SJSA1 (cell line): ENCODE results near the gene CD99L2. TPM values are rescaled to one million over a fixed set of nuclear protein-coding genes. Genes with fewer than 3 reads are reported as not detected.

Experiments used
- DNase-seq, 2 experiments: peaks; one replicate each; pipeline ENCODE4 v3.0.0-alpha.2; 2015 to 2020; ENCODE audit warnings: low spot score in 2 of 2, low read depth in 1 of 2
- H3K27ac ChIP-seq: fragments of 250-450 bp; sonication (Bioruptor Pico); 2 replicates; pipeline ENCODE4 v1.5.1; 2020; ENCODE audit warnings: mild to moderate bottlenecking, moderate library complexity
- H3K27me3 ChIP-seq: fragments of 250-450 bp; sonication (Bioruptor Pico); replicated peaks from 2 replicates; pipeline ENCODE4 v1.5.1; 2020; ENCODE audit warnings: mild to moderate bottlenecking, moderate library complexity
- H3K36me3 ChIP-seq: fragments of 250-450 bp; sonication (Bioruptor Pico); 2 replicates; pipeline ENCODE4 v1.5.1; 2020; ENCODE audit warnings: mild to moderate bottlenecking
- H3K4me1 ChIP-seq: fragments of 250-450 bp; sonication (Bioruptor Pico); replicated peaks from 2 replicates; pipeline ENCODE4 v1.6.1; 2021; ENCODE audit warnings: mild to moderate bottlenecking
- H3K4me3 ChIP-seq: fragments of 250-450 bp; sonication (Bioruptor Pico); 2 replicates; pipeline ENCODE4 v1.5.1; 2020; ENCODE audit warnings: mild to moderate bottlenecking
- H3K9me3 ChIP-seq: fragments of 250-450 bp; sonication (Bioruptor Pico); replicated peaks from 2 replicates; pipeline ENCODE4 v1.5.1; 2020; ENCODE audit warnings: mild to moderate bottlenecking
- total RNA-seq: library from RNA; depleted of rRNA; stranded (reverse); fragments of >200 nt; shearing (Covaris generic); gene quantifications from 2 replicates; pipeline ENCODE4 v1.2.3, GENCODE V29; 2014

The CD99L2 gene
- total RNA-seq, 1 experiment from 2014 or later: 25.8 TPM

DNA sequence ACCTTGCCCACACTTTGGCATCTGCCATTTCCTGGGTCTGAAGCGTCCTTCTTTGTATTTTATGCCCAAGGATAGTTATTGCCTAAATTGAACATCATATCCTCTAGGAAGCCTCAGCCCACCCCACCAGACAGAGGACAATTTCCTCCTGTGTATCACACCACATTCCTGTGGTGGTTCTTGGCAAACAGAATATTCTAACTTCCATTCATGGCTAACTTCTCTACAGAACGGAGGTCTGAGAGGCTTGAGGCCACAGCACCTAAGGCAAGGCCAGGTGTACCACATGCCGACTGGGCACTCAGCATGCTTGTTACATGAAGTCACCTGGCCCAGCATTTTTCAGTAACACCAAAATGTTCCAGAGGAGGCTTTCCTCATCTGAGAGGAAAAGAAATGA lies 42.4 kb downstream of the CD99L2 start:
- Histone ChIP-seq H3K27ac (no peak overlapping the region), H3K4me3 (no peak overlapping the region), H3K27me3 (no peaks in the 10 kb centered on the region), H3K4me1 (no peaks in the 10 kb centered on the region), H3K9me3 (no peaks in the 10 kb centered on the region), H3K36me3 (no peaks in the 10 kb centered on the region)
- no peak for DNase-seq

DNA sequence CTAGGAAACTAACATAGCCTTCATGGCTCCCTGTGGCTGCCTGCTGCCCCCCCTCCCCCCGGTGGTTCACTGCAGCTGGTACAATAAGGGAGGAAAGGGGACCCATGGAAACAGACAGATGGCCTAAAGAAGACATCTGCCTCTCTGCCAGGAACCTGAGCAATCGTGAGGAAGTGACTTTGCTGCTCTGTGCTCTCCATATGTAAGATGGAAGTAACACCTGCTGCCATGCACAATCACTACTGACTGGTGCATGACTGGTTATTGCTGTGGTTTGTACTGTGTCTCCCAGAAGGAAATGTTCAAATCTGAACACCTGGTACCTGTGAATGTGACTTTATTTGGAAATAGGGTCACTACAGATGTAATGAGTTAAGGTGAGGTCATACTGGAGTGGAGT lies 43.6 kb downstream of the CD99L2 start:
- H3K27me3 ChIP-seq: no peaks in the 10 kb centered on the region
- no peaks in the 10 kb centered on the region for H3K4me1 ChIP-seq
- H3K36me3 ChIP-seq: no peaks in the 10 kb centered on the region
- DNase-seq: no peak
- no peaks in the 10 kb centered on the region for H3K9me3 ChIP-seq
- H3K4me3 ChIP-seq: no peak overlapping the region
- no peak overlapping the region for H3K27ac ChIP-seq

- no peak for DNase-seq
- no peaks in the 10 kb centered on the region for H3K27me3 ChIP-seq
- no peak overlapping the region for H3K27ac ChIP-seq
Measured at GRCh38 chrX:150849996-150850720, 48.3 kb downstream of the CD99L2 start.

DNA sequence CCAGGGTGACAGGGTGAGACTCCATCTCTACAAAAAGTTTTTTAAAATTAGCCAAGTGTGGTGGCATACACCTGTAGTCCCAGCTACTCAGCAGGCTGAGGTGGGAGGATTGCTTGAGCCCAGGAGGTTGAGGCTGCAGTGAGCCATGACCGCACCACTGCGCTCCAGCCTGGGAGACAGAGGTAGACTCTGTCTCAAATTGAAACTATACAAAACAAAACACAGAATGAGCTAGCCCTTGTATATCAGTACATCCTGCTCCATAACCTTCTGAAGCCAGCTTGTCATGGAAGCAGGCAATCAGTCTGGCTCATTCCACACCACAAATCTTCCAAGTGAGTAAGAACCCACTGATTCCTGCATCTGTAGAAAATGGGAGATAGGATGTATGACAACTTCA lies 49.0 kb downstream of the CD99L2 start:
- no peaks in the 10 kb centered on the region for H3K4me1 ChIP-seq

More at GRCh38 chrX:150849996-150850720, 48.3 kb downstream of the CD99L2 start:
- Histone ChIP-seq H3K36me3 (no peaks in the 10 kb centered on the region), H3K4me3 (no peak overlapping the region), H3K9me3 (no peaks in the 10 kb centered on the region), H3K4me1 (no peaks in the 10 kb centered on the region)

GRCh38 chrX:150848914-150849365 lies 49.5 kb downstream of the CD99L2 start:
- no peak for DNase-seq

More for the DNA sequence above, 49.0 kb downstream of the CD99L2 start:
- no peaks in the 10 kb centered on the region for H3K27me3 ChIP-seq
- no peak overlapping the region for H3K27ac ChIP-seq
- no peaks in the 10 kb centered on the region for H3K9me3 ChIP-seq
- no peak overlapping the region for H3K4me3 ChIP-seq
- H3K36me3 ChIP-seq: no peaks in the 10 kb centered on the region
- no peak for DNase-seq

GRCh38 chrX:150847088-150847487 lies 51.4 kb downstream of the CD99L2 start:
- Histone ChIP-seq H3K27me3 (no peaks in the 10 kb centered on the region), H3K4me3 (no peak overlapping the region), H3K4me1 (no peaks in the 10 kb centered on the region), H3K36me3 (no peaks in the 10 kb centered on the region), H3K27ac (no peak overlapping the region), H3K9me3 (no peaks in the 10 kb centered on the region)
- no peak for DNase-seq

More at GRCh38 chrX:150848914-150849365, 49.5 kb downstream of the CD99L2 start:
- H3K27me3 ChIP-seq: no peaks in the 10 kb centered on the region
- no peak overlapping the region for H3K27ac ChIP-seq
- no peaks in the 10 kb centered on the region for H3K36me3 ChIP-seq
- no peaks in the 10 kb centered on the region for H3K9me3 ChIP-seq
- H3K4me3 ChIP-seq: no peak overlapping the region
- H3K4me1 ChIP-seq: no peaks in the 10 kb centered on the region

GRCh38 chrX:150846130-150846529 lies 52.3 kb downstream of the CD99L2 start:
- Histone ChIP-seq H3K4me1 (no peaks in the 10 kb centered on the region), H3K27ac (no peak overlapping the region), H3K9me3 (no peaks in the 10 kb centered on the region), H3K27me3 (no peaks in the 10 kb centered on the region), H3K36me3 (no peaks in the 10 kb centered on the region), H3K4me3 (no peak overlapping the region)
- no peak for DNase-seq

DNA sequence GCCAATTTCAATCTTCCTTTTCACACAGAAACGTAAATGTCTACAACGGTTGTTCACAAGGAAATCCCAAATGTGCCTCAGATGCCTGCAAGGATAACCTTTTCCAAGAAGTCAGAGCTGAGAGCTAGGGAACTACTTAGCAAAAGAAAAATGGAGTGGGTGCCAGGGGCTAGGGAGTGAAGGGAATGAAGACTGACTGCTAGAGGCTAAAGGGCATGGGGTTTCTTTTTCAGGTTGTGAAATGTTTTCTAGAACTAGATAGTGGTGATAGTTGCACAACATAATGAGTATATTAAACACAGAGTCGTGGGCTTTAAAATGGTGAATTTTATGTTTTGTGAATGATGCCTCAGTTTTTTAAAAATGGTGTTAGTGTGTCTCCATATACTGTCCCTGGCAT lies 53.4 kb downstream of the CD99L2 start:
- H3K9me3 ChIP-seq: no peaks in the 10 kb centered on the region
- no peaks in the 10 kb centered on the region for H3K4me1 ChIP-seq
- no peaks in the 10 kb centered on the region for H3K27me3 ChIP-seq
- H3K4me3 ChIP-seq: no peak overlapping the region
- H3K27ac ChIP-seq: no peak overlapping the region
- H3K36me3 ChIP-seq: no peaks in the 10 kb centered on the region
- no peak for DNase-seq

GRCh38 chrX:150844016-150844415 lies 54.5 kb downstream of the CD99L2 start:
- no peaks in the 10 kb centered on the region for H3K9me3 ChIP-seq

DNA sequence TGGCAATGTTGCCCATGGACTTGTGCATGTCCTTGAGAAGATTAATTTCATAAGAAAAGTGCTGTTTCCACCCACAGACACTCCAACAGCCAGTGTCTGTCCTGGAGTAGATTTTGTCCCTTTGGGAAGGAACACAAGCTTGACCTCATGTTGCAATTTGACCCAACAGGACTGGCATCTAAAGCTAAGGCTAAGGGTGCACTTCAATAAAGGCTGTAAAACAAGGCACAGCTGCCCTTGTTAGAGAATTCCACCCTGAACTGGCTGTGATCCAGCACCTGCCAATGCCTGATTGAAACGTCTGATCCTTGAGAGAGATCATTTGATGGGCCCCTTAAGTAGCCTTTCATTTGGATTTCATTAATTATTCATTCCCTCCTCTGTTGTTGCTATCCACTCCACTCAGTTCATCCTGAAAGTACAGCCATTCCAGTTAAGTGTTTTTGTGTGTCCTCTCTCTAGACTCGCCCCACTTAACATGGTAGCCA lies 56.2 kb downstream of the CD99L2 start:
- Histone ChIP-seq H3K27me3 (no peaks in the 10 kb centered on the region), H3K36me3 (no peaks in the 10 kb centered on the region), H3K4me1 (no peaks in the 10 kb centered on the region), H3K27ac (no peak overlapping the region), H3K9me3 (no peaks in the 10 kb centered on the region), H3K4me3 (no peak overlapping the region)
- DNase-seq: no peak

More at GRCh38 chrX:150844016-150844415, 54.5 kb downstream of the CD99L2 start:
- Histone ChIP-seq H3K4me1 (no peaks in the 10 kb centered on the region), H3K36me3 (no peaks in the 10 kb centered on the region), H3K27me3 (no peaks in the 10 kb centered on the region), H3K27ac (no peak overlapping the region), H3K4me3 (no peak overlapping the region)
- no peak for DNase-seq

- DNase-seq: no peak
- H3K4me3 ChIP-seq: no peak overlapping the region
- H3K9me3 ChIP-seq: no peaks in the 10 kb centered on the region
- no peaks in the 10 kb centered on the region for H3K36me3 ChIP-seq
- no peaks in the 10 kb centered on the region for H3K27me3 ChIP-seq
- H3K4me1 ChIP-seq: no peaks in the 10 kb centered on the region
- no peak overlapping the region for H3K27ac ChIP-seq
Measured at GRCh38 chrX:150841456-150842197, 56.8 kb downstream of the CD99L2 start.

DNA sequence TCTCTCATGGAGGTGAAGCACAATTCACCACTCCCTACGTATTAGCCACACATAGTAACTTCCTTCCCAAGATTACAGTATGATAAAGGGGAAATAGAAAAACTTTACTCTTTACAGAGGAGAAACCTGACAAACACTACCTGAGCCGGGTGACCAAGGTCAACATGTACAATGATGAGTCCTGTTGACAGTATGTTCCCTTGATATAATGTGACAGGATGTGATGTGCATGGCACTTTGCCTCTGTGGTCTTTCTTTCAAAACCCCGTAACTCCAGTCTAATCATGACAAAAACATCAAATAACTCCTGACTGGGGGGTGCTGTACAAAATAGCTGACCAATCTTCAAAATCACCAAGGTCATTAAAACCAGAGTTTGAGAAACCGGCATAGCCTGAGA lies 60.6 kb downstream of the CD99L2 start:
- no peak for DNase-seq
- Histone ChIP-seq H3K36me3 (no peaks in the 10 kb centered on the region), H3K4me3 (no peak overlapping the region), H3K9me3 (no peaks in the 10 kb centered on the region), H3K27ac (no peak overlapping the region), H3K4me1 (no peaks in the 10 kb centered on the region), H3K27me3 (no peaks in the 10 kb centered on the region)

- Histone ChIP-seq H3K36me3 (no peaks in the 10 kb centered on the region), H3K27ac (no peak overlapping the region), H3K27me3 (no peaks in the 10 kb centered on the region)
Measured at GRCh38 chrX:150834695-150835094, 63.8 kb downstream of the CD99L2 start.

DNA sequence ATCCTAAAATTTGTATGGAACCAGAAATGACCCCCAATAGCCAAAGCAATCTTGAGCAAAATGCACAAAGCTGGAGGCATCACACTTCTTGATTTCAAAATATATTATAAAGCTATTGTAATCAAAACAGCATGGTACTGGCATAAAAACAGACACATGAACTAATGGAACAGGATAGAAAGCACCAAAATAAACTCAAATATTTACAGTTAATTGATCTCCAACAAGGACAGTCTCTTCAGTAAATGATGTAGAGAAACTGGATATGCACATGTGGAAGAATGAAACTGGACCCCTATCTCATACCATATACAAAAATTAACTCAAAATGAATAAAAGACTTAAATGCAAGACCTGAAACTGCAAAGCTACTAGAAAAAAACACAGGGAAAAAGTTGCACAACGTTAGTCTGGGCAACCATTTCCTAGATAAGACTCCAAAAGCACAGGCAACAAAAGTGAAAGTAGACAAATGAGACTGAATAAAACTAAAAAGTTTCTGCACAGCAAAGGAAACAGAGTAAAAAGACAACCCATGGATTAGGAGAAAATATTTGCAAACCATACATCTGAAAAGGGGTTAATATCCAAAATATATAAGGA lies 64.9 kb downstream of the CD99L2 start:
- no peak overlapping the region for H3K27ac ChIP-seq
- no peaks in the 10 kb centered on the region for H3K36me3 ChIP-seq
- no peaks in the 10 kb centered on the region for H3K4me1 ChIP-seq
- no peaks in the 10 kb centered on the region for H3K27me3 ChIP-seq
- H3K9me3 ChIP-seq: no peaks in the 10 kb centered on the region
- no peak for DNase-seq
- H3K4me3 ChIP-seq: no peak overlapping the region

More at GRCh38 chrX:150834695-150835094, 63.8 kb downstream of the CD99L2 start:
- H3K4me1 ChIP-seq: no peaks in the 10 kb centered on the region
- no peak for DNase-seq
- no peak overlapping the region for H3K4me3 ChIP-seq
- H3K9me3 ChIP-seq: no peaks in the 10 kb centered on the region
